ENCODE measurements around the gene FSIP1.

FSIP1 gene

DNA sequence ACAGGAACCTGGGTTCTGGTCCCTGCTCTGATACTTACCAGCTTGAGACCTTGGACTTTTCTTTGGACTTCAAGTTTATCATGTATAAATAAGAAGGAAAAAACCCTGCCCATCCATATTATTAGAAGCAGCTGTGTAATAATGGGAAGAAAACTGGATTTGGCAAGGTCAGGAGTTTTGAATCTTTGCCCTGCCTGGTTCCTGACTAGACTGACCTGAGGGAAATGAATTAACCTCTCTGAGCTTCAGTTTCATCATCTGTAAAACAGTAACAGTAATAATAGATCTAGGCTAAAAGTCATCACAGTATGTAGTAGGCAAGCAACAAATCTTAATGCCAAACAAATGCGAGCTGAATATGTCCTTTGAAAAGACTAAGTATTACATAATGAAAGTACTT is 68.8 kb downstream of the FSIP1 start:
- Histone ChIP-seq H3K27ac (ENCODE audit: low read depth, low read length) (no peak overlapping the region), H3K79me2 (ENCODE audit: control insufficient read depth, insufficient read depth, low read length, poor library complexity) (no peaks in the 10 kb centered on the region), H2AFZ (ENCODE audit: insufficient read depth, low read length, poor library complexity) (no peak overlapping the region), H3K18ac (ENCODE audit: low read length) (no peak overlapping the region), H2BK5ac (ENCODE audit: low read depth, low read length, poor library complexity) (no peak overlapping the region), H4K8ac (ENCODE audit: low read depth, low read length) (no peak overlapping the region), H3K4me1 (ENCODE audit: control insufficient read depth in 1 of 2, insufficient read depth in 2 of 2, low read length in 2 of 2) (no peaks in the 10 kb centered on the region), H3K4me3 (ENCODE audit: low read depth, low read length) (no peak overlapping the region), H3K79me1 (ENCODE audit: low read length) (no peaks in the 10 kb centered on the region), H4K91ac (ENCODE audit: low read depth, low read length) (no peak overlapping the region), H2BK12ac (ENCODE audit: low read length) (no peak overlapping the region), H2AK5ac (ENCODE audit: low read length) (no peak overlapping the region), H3K27me3 (ENCODE audit: insufficient read depth, low read length) (no peaks in the 10 kb centered on the region), H4K12ac (ENCODE audit: low read depth, low read length) (no peak overlapping the region), H3K4ac (ENCODE audit: low read depth, low read length) (no peak overlapping the region), H3K23ac (ENCODE audit: low read length) (no peak overlapping the region), H3K4me2 (ENCODE audit: low read length) (no peak overlapping the region), H3K9me3 (ENCODE audit: insufficient read depth, low read depth, low read length) (no peaks in the 10 kb centered on the region), H3K36me3 (ENCODE audit: control insufficient read depth in 1 of 2, insufficient read depth in 2 of 2, low read length in 2 of 2) (no peaks in the 10 kb centered on the region), H3K9ac (ENCODE audit: low read length) (no peak overlapping the region), H3K14ac (ENCODE audit: low read length) (no peak overlapping the region), H2BK120ac (ENCODE audit: insufficient read depth, low read length, poor library complexity) (no peak overlapping the region)
- WGBS (ENCODE audit: extremely low coverage, insufficient coverage, insufficient read length): no CpG with 5 or more reads among the region's 1 CpG
- DNase-seq: no peak

DNA sequence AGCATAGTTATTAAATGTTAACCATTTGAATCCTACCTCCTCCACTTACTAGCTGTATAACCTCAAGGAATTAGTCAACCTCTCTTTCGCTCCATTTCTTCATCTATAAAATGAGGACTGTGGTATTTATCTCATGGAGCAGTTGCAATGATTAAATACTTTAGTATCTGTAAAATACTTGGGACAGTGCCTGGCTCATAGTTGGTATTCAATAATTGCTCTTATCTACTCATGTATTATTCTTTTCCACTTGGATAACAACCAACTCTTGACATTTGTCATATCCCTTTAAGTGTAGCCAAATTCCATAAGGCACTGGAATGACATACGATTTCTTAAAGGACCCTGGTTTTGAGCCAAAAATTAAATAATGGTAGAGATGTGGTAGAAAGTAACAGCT is 72.0 kb downstream of the FSIP1 start:
- no peak overlapping the region for H3K4me2 ChIP-seq (ENCODE audit: low read length)
- H3K23ac ChIP-seq (ENCODE audit: low read length): no peak overlapping the region
- H2BK120ac ChIP-seq (ENCODE audit: insufficient read depth, low read length, poor library complexity): no peak overlapping the region
- H4K8ac ChIP-seq (ENCODE audit: low read depth, low read length): no peak overlapping the region
- no peak overlapping the region for H3K4me3 ChIP-seq (ENCODE audit: low read depth, low read length)
- H2AFZ ChIP-seq (ENCODE audit: insufficient read depth, low read length, poor library complexity): no peak overlapping the region
- H3K4me1 ChIP-seq (ENCODE audit: control insufficient read depth in 1 of 2, insufficient read depth in 2 of 2, low read length in 2 of 2): no peaks in the 10 kb centered on the region
- no peak overlapping the region for H2BK12ac ChIP-seq (ENCODE audit: low read length)
- H3K79me1 ChIP-seq (ENCODE audit: low read length): no peaks in the 10 kb centered on the region
- WGBS (ENCODE audit: extremely low coverage, insufficient coverage, insufficient read length): no CpG with 5 or more reads among the region's 2 CpGs
- H3K27me3 ChIP-seq (ENCODE audit: insufficient read depth, low read length): no peaks in the 10 kb centered on the region
- no peak overlapping the region for H3K27ac ChIP-seq (ENCODE audit: low read depth, low read length)
- no peak overlapping the region for H2BK5ac ChIP-seq (ENCODE audit: low read depth, low read length, poor library complexity)
- no peak overlapping the region for H4K12ac ChIP-seq (ENCODE audit: low read depth, low read length)
- no peaks in the 10 kb centered on the region for H3K36me3 ChIP-seq (ENCODE audit: control insufficient read depth in 1 of 2, insufficient read depth in 2 of 2, low read length in 2 of 2)
- H2AK5ac ChIP-seq (ENCODE audit: low read length): no peak overlapping the region
- H3K79me2 ChIP-seq (ENCODE audit: control insufficient read depth, insufficient read depth, low read length, poor library complexity): no peaks in the 10 kb centered on the region
- no peak overlapping the region for H4K91ac ChIP-seq (ENCODE audit: low read depth, low read length)
- no peak overlapping the region for H3K4ac ChIP-seq (ENCODE audit: low read depth, low read length)
- no peak overlapping the region for H3K9ac ChIP-seq (ENCODE audit: low read length)
- DNase-seq: no peak
- no peak overlapping the region for H3K14ac ChIP-seq (ENCODE audit: low read length)
- H3K9me3 ChIP-seq (ENCODE audit: insufficient read depth, low read depth, low read length): no peaks in the 10 kb centered on the region
- no peak overlapping the region for H3K18ac ChIP-seq (ENCODE audit: low read length)

DNA sequence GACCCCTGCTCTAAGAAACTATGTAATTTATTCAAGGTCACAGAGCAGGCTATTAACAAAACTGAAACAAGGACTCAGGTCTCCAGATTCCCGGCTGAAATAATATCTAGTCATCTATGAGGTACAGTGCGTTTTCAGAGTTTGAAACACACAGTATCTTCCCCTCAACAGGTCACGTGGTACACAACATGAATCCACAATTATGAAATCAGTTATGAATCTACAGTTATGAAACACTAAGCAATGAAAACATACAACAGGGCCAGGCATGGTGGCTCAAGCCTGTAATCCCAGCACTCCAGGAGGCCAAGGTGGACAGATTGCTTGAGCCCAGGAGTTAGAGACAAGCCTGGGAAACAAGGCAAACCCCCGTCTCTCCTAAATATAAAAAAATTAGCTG is 72.7 kb downstream of the FSIP1 start:
- H2BK120ac ChIP-seq (ENCODE audit: insufficient read depth, low read length, poor library complexity): no peak overlapping the region
- DNase-seq: no peak
- H4K12ac ChIP-seq (ENCODE audit: low read depth, low read length): no peak overlapping the region
- H3K79me2 ChIP-seq (ENCODE audit: control insufficient read depth, insufficient read depth, low read length, poor library complexity): no peaks in the 10 kb centered on the region
- no peaks in the 10 kb centered on the region for H3K9me3 ChIP-seq (ENCODE audit: insufficient read depth, low read depth, low read length)
- no peaks in the 10 kb centered on the region for H3K27me3 ChIP-seq (ENCODE audit: insufficient read depth, low read length)
- no peak overlapping the region for H3K27ac ChIP-seq (ENCODE audit: low read depth, low read length)
- no peak overlapping the region for H3K18ac ChIP-seq (ENCODE audit: low read length)
- H3K79me1 ChIP-seq (ENCODE audit: low read length): no peaks in the 10 kb centered on the region
- no peak overlapping the region for H3K4ac ChIP-seq (ENCODE audit: low read depth, low read length)
- no CpG with 5 or more reads among the region's 4 CpGs for WGBS (ENCODE audit: extremely low coverage, insufficient coverage, insufficient read length)
- H3K36me3 ChIP-seq (ENCODE audit: control insufficient read depth in 1 of 2, insufficient read depth in 2 of 2, low read length in 2 of 2): no peaks in the 10 kb centered on the region
- no peak overlapping the region for H4K8ac ChIP-seq (ENCODE audit: low read depth, low read length)
- no peak overlapping the region for H2AFZ ChIP-seq (ENCODE audit: insufficient read depth, low read length, poor library complexity)
- H2BK12ac ChIP-seq (ENCODE audit: low read length): no peak overlapping the region
- H3K4me2 ChIP-seq (ENCODE audit: low read length): no peak overlapping the region
- no peak overlapping the region for H4K91ac ChIP-seq (ENCODE audit: low read depth, low read length)
- no peak overlapping the region for H3K9ac ChIP-seq (ENCODE audit: low read length)
- no peak overlapping the region for H2BK5ac ChIP-seq (ENCODE audit: low read depth, low read length, poor library complexity)
- H2AK5ac ChIP-seq (ENCODE audit: low read length): no peak overlapping the region
- no peak overlapping the region for H3K4me3 ChIP-seq (ENCODE audit: low read depth, low read length)
- H3K4me1 ChIP-seq (ENCODE audit: control insufficient read depth in 1 of 2, insufficient read depth in 2 of 2, low read length in 2 of 2): no peaks in the 10 kb centered on the region
- no peak overlapping the region for H3K14ac ChIP-seq (ENCODE audit: low read length)
- no peak overlapping the region for H3K23ac ChIP-seq (ENCODE audit: low read length)

DNA sequence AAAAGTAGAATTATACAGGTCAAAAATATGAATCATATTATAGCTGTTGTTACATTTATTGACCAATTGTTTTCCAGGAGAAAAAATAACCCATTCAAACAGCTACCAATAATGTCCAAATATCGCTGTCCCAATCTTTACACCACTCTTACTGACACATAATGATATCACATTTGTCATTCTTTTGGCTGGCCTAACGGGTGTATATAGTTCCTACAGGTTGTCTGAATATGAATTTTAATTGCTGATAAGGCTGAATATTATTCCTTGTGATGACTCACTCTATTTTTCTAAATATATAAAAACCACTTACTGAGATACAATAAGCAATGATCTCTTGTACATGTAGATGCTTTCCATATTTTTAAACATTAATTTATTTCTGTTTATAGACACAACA is 76.4 kb downstream of the FSIP1 start:
- Histone ChIP-seq H2BK12ac (ENCODE audit: low read length) (no peak overlapping the region), H2AK5ac (ENCODE audit: low read length) (no peak overlapping the region), H4K12ac (ENCODE audit: low read depth, low read length) (no peak overlapping the region), H3K4me3 (ENCODE audit: low read depth, low read length) (no peak overlapping the region), H2BK120ac (ENCODE audit: insufficient read depth, low read length, poor library complexity) (no peak overlapping the region), H2BK5ac (ENCODE audit: low read depth, low read length, poor library complexity) (no peak overlapping the region), H2AFZ (ENCODE audit: insufficient read depth, low read length, poor library complexity) (no peak overlapping the region), H3K27me3 (ENCODE audit: insufficient read depth, low read length) (no peaks in the 10 kb centered on the region), H3K79me2 (ENCODE audit: control insufficient read depth, insufficient read depth, low read length, poor library complexity) (no peaks in the 10 kb centered on the region), H3K4ac (ENCODE audit: low read depth, low read length) (no peak overlapping the region), H3K9ac (ENCODE audit: low read length) (no peak overlapping the region), H4K8ac (ENCODE audit: low read depth, low read length) (no peak overlapping the region), H3K79me1 (ENCODE audit: low read length) (no peaks in the 10 kb centered on the region), H3K14ac (ENCODE audit: low read length) (no peak overlapping the region), H3K36me3 (ENCODE audit: control insufficient read depth in 1 of 2, insufficient read depth in 2 of 2, low read length in 2 of 2) (no peaks in the 10 kb centered on the region), H3K4me1 (ENCODE audit: control insufficient read depth in 1 of 2, insufficient read depth in 2 of 2, low read length in 2 of 2) (no peaks in the 10 kb centered on the region), H4K91ac (ENCODE audit: low read depth, low read length) (no peak overlapping the region), H3K18ac (ENCODE audit: low read length) (no peak overlapping the region), H3K27ac (ENCODE audit: low read depth, low read length) (no peak overlapping the region), H3K23ac (ENCODE audit: low read length) (no peak overlapping the region), H3K9me3 (ENCODE audit: insufficient read depth, low read depth, low read length) (no peaks in the 10 kb centered on the region), H3K4me2 (ENCODE audit: low read length) (no peak overlapping the region)
- WGBS (ENCODE audit: extremely low coverage, insufficient coverage, insufficient read length): no CpG with 5 or more reads among the region's 2 CpGs
- no peak for DNase-seq
